ENCODE results near the gene NUDT13.
A peak's percentile ranks its signal among the peaks of the same experiment; 100 is the strongest.
"Not testable (repeated sequence)": the region's sequence is repeated elsewhere in the genome, so short reads cannot be mapped to it uniquely, and the experiment has no call there.

NUDT13 gene

DNA sequence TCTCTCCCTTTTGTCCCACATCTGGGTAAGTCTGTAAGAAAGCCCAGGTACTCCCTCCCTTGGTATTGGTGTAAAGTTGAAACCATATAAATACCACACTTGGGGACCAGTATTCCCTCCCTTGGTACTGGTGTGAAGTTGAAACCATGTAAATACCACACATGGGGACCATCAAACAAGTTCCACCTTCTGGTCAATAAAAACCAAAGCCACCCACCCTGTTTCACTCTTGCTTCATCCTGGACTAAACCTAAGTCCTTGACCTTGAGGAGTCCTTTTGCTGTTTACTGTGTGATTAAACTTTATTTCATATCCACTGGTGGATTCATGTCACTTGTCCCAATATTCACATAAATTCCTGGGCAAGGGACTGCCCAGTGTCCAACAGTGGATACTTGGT, 22.0 kb upstream of the NUDT13 start:
- H3K9me3 ChIP-seq (ENCODE audit: control insufficient read depth, low read length), result no peaks in the 10 kb centered on the region
- H3K27me3 ChIP-seq (ENCODE audit: control insufficient read depth, insufficient read depth, low read length), result no peaks in the 10 kb centered on the region
- no peaks in the 10 kb centered on the region for H3K4me1 ChIP-seq (ENCODE audit: control insufficient read depth, insufficient read depth, low read length)

GRCh38 chr10:73092830-73093229, 17.4 kb upstream of the NUDT13 start:
- H3K4me1 ChIP-seq (ENCODE audit: control insufficient read depth, insufficient read depth, low read length), result no peaks in the 10 kb centered on the region
- H3K4me3 ChIP-seq (ENCODE audit: low read length), result no peak overlapping the region

More for the DNA sequence above, 22.0 kb upstream of the NUDT13 start:
- H3K9ac ChIP-seq (ENCODE audit: low read length), result no peak overlapping the region
- no peak overlapping the region for H3K4me3 ChIP-seq (ENCODE audit: low read length)
- no peaks in the 10 kb centered on the region for H3K36me3 ChIP-seq (ENCODE audit: control insufficient read depth, insufficient read depth, low read length)

DNA sequence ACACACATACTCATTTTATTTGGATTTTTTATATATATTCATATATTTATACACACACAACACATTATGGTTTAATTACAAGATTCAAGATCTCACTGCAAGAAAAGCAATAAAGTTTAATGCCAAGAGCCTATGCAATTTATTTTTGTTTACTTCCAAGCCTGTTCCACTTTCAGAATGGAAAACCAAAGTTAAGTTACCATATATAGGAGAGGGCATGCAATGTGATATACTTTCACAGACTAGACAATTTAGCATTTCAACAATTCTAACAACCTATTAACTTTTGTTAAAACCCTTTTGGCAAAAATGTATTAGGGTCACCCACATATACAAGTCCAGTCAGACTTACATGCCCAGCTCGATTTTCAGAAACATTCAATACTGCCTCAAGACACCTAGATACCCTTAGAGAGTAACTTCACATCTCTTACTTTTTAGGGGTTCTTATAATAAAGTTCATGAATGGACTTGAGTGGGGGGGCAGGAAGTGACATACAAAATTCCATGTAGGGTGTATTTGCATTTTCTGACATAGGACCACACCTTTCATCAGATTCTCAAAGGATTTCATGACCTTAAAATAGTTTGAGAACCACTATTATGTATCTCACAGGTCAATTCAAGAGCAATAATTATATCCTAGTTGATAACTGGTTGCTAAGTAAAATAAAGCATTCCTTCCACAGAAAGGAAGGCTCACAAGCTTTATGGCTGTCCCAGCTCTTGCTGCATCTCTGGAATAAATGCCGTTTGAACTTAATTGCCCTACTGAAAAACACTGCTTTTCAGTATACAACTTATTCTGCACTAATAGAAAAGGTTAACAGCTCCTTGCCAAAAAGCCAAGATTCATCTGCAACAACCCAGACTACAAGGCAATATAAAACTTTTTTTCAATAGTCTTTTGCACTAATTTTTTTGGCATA, 16.1 kb upstream of the NUDT13 start:
- H3K27me3 ChIP-seq (ENCODE audit: control insufficient read depth, insufficient read depth, low read length), result no peaks in the 10 kb centered on the region
- no peaks in the 10 kb centered on the region for H3K9me3 ChIP-seq (ENCODE audit: control insufficient read depth, low read length)
- H3K4me1 ChIP-seq (ENCODE audit: control insufficient read depth, insufficient read depth, low read length), result no peaks in the 10 kb centered on the region
- H3K36me3 ChIP-seq (ENCODE audit: control insufficient read depth, insufficient read depth, low read length), result no peaks in the 10 kb centered on the region
- no peak overlapping the region for H3K4me3 ChIP-seq (ENCODE audit: low read length)
- no peak overlapping the region for H3K9ac ChIP-seq (ENCODE audit: low read length)

More at GRCh38 chr10:73092830-73093229, 17.4 kb upstream of the NUDT13 start:
- Histone ChIP-seq H3K9ac (ENCODE audit: low read length) (no peak overlapping the region), H3K27me3 (ENCODE audit: control insufficient read depth, insufficient read depth, low read length) (no peaks in the 10 kb centered on the region), H3K36me3 (ENCODE audit: control insufficient read depth, insufficient read depth, low read length) (no peaks in the 10 kb centered on the region), H3K9me3 (ENCODE audit: control insufficient read depth, low read length) (no peaks in the 10 kb centered on the region)

DNA sequence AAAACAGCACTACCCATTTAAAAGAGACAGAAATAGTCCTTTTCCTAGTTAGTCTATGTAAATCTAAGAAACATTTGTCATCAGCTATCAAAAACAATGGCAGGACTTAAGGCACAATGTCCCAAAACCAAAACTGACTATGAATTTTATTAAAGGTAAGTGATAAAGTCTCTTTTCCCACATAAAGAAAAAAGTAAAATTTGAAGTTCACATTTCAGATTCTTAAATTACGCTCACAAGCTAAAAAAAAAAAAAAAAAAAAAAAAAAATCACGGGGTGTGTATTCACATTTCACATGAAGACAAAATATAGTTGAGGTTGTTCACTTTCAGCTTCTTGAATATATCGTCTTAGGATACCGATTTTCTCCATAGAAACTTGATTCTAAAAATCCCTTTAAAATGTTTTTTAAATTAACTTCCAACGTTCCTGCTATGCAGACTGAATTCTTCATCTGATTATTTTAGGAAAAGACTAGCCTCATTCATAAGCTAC, 15.2 kb upstream of the NUDT13 start:
- Histone ChIP-seq H3K4me3 (ENCODE audit: low read length) (peak overlapping the region; percentile 53), H3K4me1 (ENCODE audit: control insufficient read depth, insufficient read depth, low read length) (no peaks in the 10 kb centered on the region), H3K9me3 (ENCODE audit: control insufficient read depth, low read length) (no peaks in the 10 kb centered on the region)

GRCh38 chr10:73095481-73096021, 14.7 kb upstream of the NUDT13 start:
- H3K4me1 ChIP-seq (ENCODE audit: control insufficient read depth, insufficient read depth, low read length), result no peaks in the 10 kb centered on the region
- no peaks in the 10 kb centered on the region for H3K27me3 ChIP-seq (ENCODE audit: control insufficient read depth, insufficient read depth, low read length)
- no peaks in the 10 kb centered on the region for H3K36me3 ChIP-seq (ENCODE audit: control insufficient read depth, insufficient read depth, low read length)
- H3K9me3 ChIP-seq (ENCODE audit: control insufficient read depth, low read length), result no peaks in the 10 kb centered on the region
- H3K9ac ChIP-seq (ENCODE audit: low read length), result peak overlapping the region; percentile 85
- H3K4me3 ChIP-seq (ENCODE audit: low read length), result peak overlapping the region; percentile 53

More for the DNA sequence above, 15.2 kb upstream of the NUDT13 start:
- Histone ChIP-seq H3K36me3 (ENCODE audit: control insufficient read depth, insufficient read depth, low read length) (no peaks in the 10 kb centered on the region), H3K27me3 (ENCODE audit: control insufficient read depth, insufficient read depth, low read length) (no peaks in the 10 kb centered on the region), H3K9ac (ENCODE audit: low read length) (peak overlapping the region; percentile 85)

GRCh38 chr10:73096041-73096448, 14.2 kb upstream of the NUDT13 start:
- Histone ChIP-seq H3K4me1 (ENCODE audit: control insufficient read depth, insufficient read depth, low read length) (no peaks in the 10 kb centered on the region), H3K27me3 (ENCODE audit: control insufficient read depth, insufficient read depth, low read length) (no peaks in the 10 kb centered on the region), H3K9ac (ENCODE audit: low read length) (peak overlapping the region; percentile 85), H3K4me3 (ENCODE audit: low read length) (peak overlapping the region; percentile 53), H3K36me3 (ENCODE audit: control insufficient read depth, insufficient read depth, low read length) (no peaks in the 10 kb centered on the region), H3K9me3 (ENCODE audit: control insufficient read depth, low read length) (no peaks in the 10 kb centered on the region)

DNA sequence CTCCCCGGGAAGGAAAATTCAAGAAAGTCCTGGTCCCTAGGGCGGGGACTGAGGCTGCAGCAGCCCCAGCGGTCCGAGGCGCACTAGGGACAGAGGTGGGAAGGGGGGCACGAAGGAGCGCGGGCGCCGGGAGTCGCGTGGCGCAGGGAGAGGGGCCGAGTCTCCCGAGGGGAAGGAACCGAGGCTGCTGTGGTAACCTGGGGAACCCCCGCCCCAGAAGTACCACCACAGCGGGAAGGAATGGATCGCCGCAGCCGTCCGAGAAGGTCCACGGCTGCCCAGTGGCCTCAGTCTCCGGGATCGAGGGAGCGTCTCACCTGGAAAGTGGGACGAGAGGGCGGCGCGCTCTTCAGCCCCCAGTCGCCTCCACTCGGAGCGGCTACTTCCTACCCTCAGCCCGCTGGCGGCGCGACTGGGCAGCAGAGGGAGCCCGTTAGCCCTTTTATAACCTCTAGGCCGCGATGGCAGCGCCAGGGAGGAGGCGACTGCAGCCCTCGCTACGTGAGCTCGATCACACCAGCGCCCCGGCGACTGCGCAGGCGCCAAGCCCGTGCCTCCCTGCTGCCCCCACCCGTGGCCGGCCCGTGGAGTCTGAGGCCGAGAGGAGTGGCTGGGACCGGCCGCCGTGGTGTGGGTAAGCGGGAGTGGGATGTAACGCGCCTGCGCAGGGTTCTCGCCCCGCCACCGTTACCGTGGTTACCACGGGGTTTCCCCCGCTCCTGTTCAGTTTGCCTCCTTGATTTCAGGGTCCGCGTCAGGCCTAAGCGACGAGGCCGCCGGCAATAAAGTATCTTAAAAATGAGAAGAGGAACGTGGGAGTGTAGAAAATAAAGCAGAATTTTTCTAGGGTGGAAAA, 13.6 kb upstream of the NUDT13 start, which contains the start of gene P4HA1:
TSS of gene P4HA1 (minus strand) at position 418 of the 856 bp plus-strand sequence. CDS start 21,983 bp downstream, outside the sequence.
- peak within 1 kb of the TSS; percentile 85 for H3K9ac ChIP-seq (ENCODE audit: low read length)
- no peaks in the 10 kb centered on the region for H3K27me3 ChIP-seq (ENCODE audit: control insufficient read depth, insufficient read depth, low read length)
- no peaks in the 10 kb centered on the region for H3K36me3 ChIP-seq (ENCODE audit: control insufficient read depth, insufficient read depth, low read length)
- no peaks in the 10 kb centered on the region for H3K4me1 ChIP-seq (ENCODE audit: control insufficient read depth, insufficient read depth, low read length)
- H3K4me3 ChIP-seq (ENCODE audit: low read length), result peak within 1 kb of the TSS; percentile 53
- no peaks in the 10 kb centered on the region for H3K9me3 ChIP-seq (ENCODE audit: control insufficient read depth, low read length)

GRCh38 chr10:73097305-73097670, 13.0 kb upstream of the NUDT13 start:
- H3K9me3 ChIP-seq (ENCODE audit: control insufficient read depth, low read length), result no peaks in the 10 kb centered on the region
- H3K27me3 ChIP-seq (ENCODE audit: control insufficient read depth, insufficient read depth, low read length), result no peaks in the 10 kb centered on the region
- H3K36me3 ChIP-seq (ENCODE audit: control insufficient read depth, insufficient read depth, low read length), result no peaks in the 10 kb centered on the region
- peak overlapping the region; percentile 53 for H3K4me3 ChIP-seq (ENCODE audit: low read length)
- H3K9ac ChIP-seq (ENCODE audit: low read length), result peak overlapping the region; percentile 85
- H3K4me1 ChIP-seq (ENCODE audit: control insufficient read depth, insufficient read depth, low read length), result no peaks in the 10 kb centered on the region

DNA sequence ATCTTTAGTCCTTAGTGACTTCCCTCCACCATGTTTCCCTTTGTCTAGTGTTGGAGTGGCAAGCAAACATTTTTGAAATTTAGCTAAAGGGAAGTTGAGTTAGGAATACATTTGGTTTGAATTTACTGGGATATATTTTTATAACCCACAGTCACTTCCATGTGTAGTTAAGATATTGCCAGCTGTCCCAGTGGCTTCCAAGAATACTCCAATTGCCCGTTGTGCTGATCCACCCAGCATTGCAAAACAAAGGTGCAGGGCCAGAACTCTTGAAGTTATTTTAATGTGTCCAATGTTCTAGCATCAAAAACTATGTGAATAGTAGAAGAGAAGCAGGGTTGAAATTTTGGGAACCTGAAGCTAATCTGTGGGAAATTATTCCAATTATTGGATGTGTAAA, 11.1 kb upstream of the NUDT13 start:
- no peak overlapping the region for H3K4me3 ChIP-seq (ENCODE audit: low read length)
- no peaks in the 10 kb centered on the region for H3K4me1 ChIP-seq (ENCODE audit: control insufficient read depth, insufficient read depth, low read length)
- no peaks in the 10 kb centered on the region for H3K36me3 ChIP-seq (ENCODE audit: control insufficient read depth, insufficient read depth, low read length)
- H3K9ac ChIP-seq (ENCODE audit: low read length), result no peak overlapping the region
- H3K27me3 ChIP-seq (ENCODE audit: control insufficient read depth, insufficient read depth, low read length), result no peaks in the 10 kb centered on the region
- H3K9me3 ChIP-seq (ENCODE audit: control insufficient read depth, low read length), result no peaks in the 10 kb centered on the region

GRCh38 chr10:73106301-73106700, 4.0 kb upstream of the NUDT13 start:
- H3K4me3 ChIP-seq (ENCODE audit: low read length), result no peak overlapping the region
- H3K27me3 ChIP-seq (ENCODE audit: control insufficient read depth, insufficient read depth, low read length), result no peaks in the 10 kb centered on the region
- H3K36me3 ChIP-seq (ENCODE audit: control insufficient read depth, insufficient read depth, low read length), result no peaks in the 10 kb centered on the region
- H3K9me3 ChIP-seq (ENCODE audit: control insufficient read depth, low read length), result no peaks in the 10 kb centered on the region
- peaks cover 4% of the 10 kb centered on the region for H3K4me1 ChIP-seq (ENCODE audit: control insufficient read depth, insufficient read depth, low read length)
- H3K9ac ChIP-seq (ENCODE audit: low read length), result no peak overlapping the region

DNA sequence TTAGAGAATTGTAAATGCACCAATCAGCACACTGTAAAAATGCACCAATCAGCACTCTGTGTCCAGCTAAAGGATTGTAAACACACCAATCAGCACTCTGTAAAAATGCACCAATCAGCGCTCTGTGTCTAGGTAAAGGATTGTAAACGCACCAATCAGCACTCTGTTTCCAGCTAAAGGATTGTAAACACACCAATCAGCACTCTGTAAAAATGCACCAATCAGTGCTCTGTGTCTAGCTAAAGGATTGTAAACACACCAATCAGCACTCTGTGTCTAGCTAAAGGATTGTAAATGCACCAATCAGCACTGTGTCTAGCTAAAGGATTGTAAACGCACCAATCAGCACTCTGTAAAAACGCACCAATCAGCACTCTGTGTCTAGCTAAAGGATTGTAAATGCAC, 1.0 kb upstream of the NUDT13 start:
- H3K4me3 ChIP-seq (ENCODE audit: low read length); H3K4me1 ChIP-seq (ENCODE audit: control insufficient read depth, insufficient read depth, low read length); H3K9ac ChIP-seq (ENCODE audit: low read length); H3K27me3 ChIP-seq (ENCODE audit: control insufficient read depth, insufficient read depth, low read length); H3K9me3 ChIP-seq (ENCODE audit: control insufficient read depth, low read length); H3K36me3 ChIP-seq (ENCODE audit: control insufficient read depth, insufficient read depth, low read length): not testable (repeated sequence)
